GM12864 (cell line): ENCODE measurements around the gene SKA1.
"Not testable (repeated sequence)": the region's sequence is repeated elsewhere in the genome, so short reads cannot be mapped to it uniquely, and the experiment has no call there.

ENCODE experiments used
- DNase-seq: peaks from one replicate; pipeline ENCODE4 v3.0.0-alpha.2; 2011; ENCODE audit warnings: low read depth
- H3K4me3 ChIP-seq: 2 replicates; pipeline ENCODE4 v1.5.1; 2011; ENCODE audit warnings: mild to moderate bottlenecking, low read depth, low read length, control low read depth
- CTCF ChIP-seq: IDR thresholded peaks from 2 replicates; pipeline ENCODE4 v1.5.1; 2011; ENCODE audit warnings: low read depth, mild to moderate bottlenecking, moderate library complexity, low read length, control low read depth, inconsistent platforms; ENCODE audit errors: missing control alignments

Gene SKA1

GRCh38 chr18:50401295-50401694 lies 26.4 kb downstream of the SKA1 start:
- no peak for TF ChIP-seq CTCF
- DNase-seq = no peak
- no peak overlapping the region for H3K4me3 ChIP-seq

- DNase-seq = no peak
- TF ChIP-seq CTCF = no peak
- H3K4me3 ChIP-seq = no peak overlapping the region
Measured at GRCh38 chr18:50401888-50402287, 27.0 kb downstream of the SKA1 start.

- DNase-seq = not testable (repeated sequence)
Measured at GRCh38 chr18:50404752-50405581, 30.1 kb downstream of the SKA1 start.

GRCh38 chr18:50405582-50406271 lies 30.9 kb downstream of the SKA1 start:
- no peak for DNase-seq
- H3K4me3 ChIP-seq = no peak overlapping the region
- TF ChIP-seq CTCF = no peak

More at GRCh38 chr18:50404752-50405581, 30.1 kb downstream of the SKA1 start:
- H3K4me3 ChIP-seq = not testable (repeated sequence)

GRCh38 chr18:50409236-50409635 lies 34.4 kb downstream of the SKA1 start:
- no peak for DNase-seq
- no peak overlapping the region for H3K4me3 ChIP-seq
- no peak for TF ChIP-seq CTCF

- H3K4me3 ChIP-seq = no peak overlapping the region
- DNase-seq = no peak
- TF ChIP-seq CTCF = no peak
Measured at GRCh38 chr18:50410008-50410407, 35.2 kb downstream of the SKA1 start.

- TF ChIP-seq CTCF = no peak
- no peak for DNase-seq
Measured at GRCh38 chr18:50410894-50411293, 36.0 kb downstream of the SKA1 start.

GRCh38 chr18:50416832-50417231 lies 42.0 kb downstream of the SKA1 start:
- H3K4me3 ChIP-seq, DNase-seq: not testable (repeated sequence)

More at GRCh38 chr18:50410894-50411293, 36.0 kb downstream of the SKA1 start:
- no peak overlapping the region for H3K4me3 ChIP-seq

GRCh38 chr18:50417705-50418104 lies 42.9 kb downstream of the SKA1 start:
- not testable (repeated sequence) for DNase-seq, H3K4me3 ChIP-seq
